H1 (cell line): ENCODE data around the gene PIK3R6.

Source experiments
- CBX8 ChIP-seq: fragments of 300-800, 300-1000 bp; sonication (generic); IDR thresholded peaks from 2 replicates; pipeline ENCODE4 v1.7.1; 2016; ENCODE audit warnings: low read depth, low read length, borderline replicate concordance
- CHD2 ChIP-seq: IDR thresholded peaks from 2 replicates; pipeline ENCODE4 v1.6.1; 2012; ENCODE audit warnings: low read length, improper control_type of control experiment
- CTCF ChIP-seq, 3 experiments: IDR thresholded peaks; 1 replicate in 2 of 3; 2 replicates in 1 of 3; pipeline versions ENCODE4 v1.5.1 to v1.6.1; 2011; ENCODE audit warnings: low read length in 3 of 3, mild to moderate bottlenecking in 3 of 3, inconsistent platforms in 2 of 3, low read depth in 1 of 3, moderate library complexity in 1 of 3; ENCODE audit not compliant: insufficient read depth in 1 of 3; ENCODE audit errors: control extremely low read depth in 1 of 3
- NRF1 ChIP-seq: IDR thresholded peaks from 2 replicates; pipeline ENCODE4 v1.6.1; 2011; ENCODE audit warnings: mild to moderate bottlenecking, low read depth, low read length, improper control_type of control experiment
- PHF8 ChIP-seq: fragments of 200-600 bp; sonication (generic); conservative IDR thresholded peaks from 2 replicates; pipeline ENCODE4 v1.7.1; 2012; ENCODE audit warnings: low read depth, mild to moderate bottlenecking, inconsistent platforms, low read length, moderate library complexity
- POLR2A ChIP-seq, 2 experiments: IDR thresholded peaks; 1 replicate in 1 of 2; 2 replicates in 1 of 2; pipeline ENCODE4 v1.6.1; 2011; ENCODE audit warnings: low read depth in 2 of 2, low read length in 2 of 2, mild to moderate bottlenecking in 2 of 2; ENCODE audit errors: control extremely low read depth in 1 of 2
- RFX5 ChIP-seq: IDR thresholded peaks from 2 replicates; pipeline ENCODE4 v1.6.1; 2011; ENCODE audit warnings: low read depth, low read length, improper control_type of control experiment, borderline replicate concordance
- SIX5 ChIP-seq: IDR thresholded peaks from 2 replicates; pipeline ENCODE4 v1.6.1; 2011; ENCODE audit warnings: mild to moderate bottlenecking, low read depth, low read length
- SP1 ChIP-seq: IDR thresholded peaks from 2 replicates; pipeline ENCODE4 v1.6.1; 2011; ENCODE audit warnings: low read depth, low read length
- TAF1 ChIP-seq: IDR thresholded peaks from 2 replicates; pipeline ENCODE4 v1.6.1; 2011; ENCODE audit warnings: mild to moderate bottlenecking, low read depth, low read length

GRCh38 chr17:8830141-8830540 is 37.3 kb downstream of the PIK3R6 start:
- no peak for TF ChIP-seq CTCF (IDR thresholded peaks at IDR 0.05; ENCODE audit: control extremely low read depth in 1 of 3, insufficient read depth in 1 of 3, low read depth in 1 of 3, low read length in 3 of 3)
- no peak for TF ChIP-seq POLR2A (IDR thresholded peaks at IDR 0.05; ENCODE audit: control extremely low read depth in 1 of 2, low read depth in 2 of 2, low read length in 2 of 2)
- TF ChIP-seq NRF1 = no peak
- TF ChIP-seq RFX5 = no peak
- no peak for TF ChIP-seq SP1
- no peak for TF ChIP-seq TAF1
- TF ChIP-seq CHD2 = no peak
- no peak for TF ChIP-seq SIX5
- TF ChIP-seq PHF8 = no peak
- TF ChIP-seq CBX8 = no peak
